ENCODE data around the gene AHR.

Gene AHR

GRCh38 chr7:17328641-17329040 is 30.2 kb downstream of the AHR start:
- no peak for TF ChIP-seq CTCF (IDR thresholded peaks at IDR 0.05; ENCODE audit: insufficient read depth, low read length, poor library complexity, severe bottlenecking)
- DNase-seq (ENCODE audit: extremely low read depth, insufficient read length): no peak
- H3K27me3 ChIP-seq (replicated peaks; ENCODE audit: control insufficient read depth, insufficient read depth, low read length): no peaks in the 10 kb centered on the region
- no peaks in the 10 kb centered on the region for H3K36me3 ChIP-seq (ENCODE audit: control insufficient read depth, insufficient read depth, low read length)
- H3K4me3 ChIP-seq (replicated peaks; ENCODE audit: low read depth, low read length): no peak overlapping the region

GRCh38 chr7:17329440-17329839 is 31.0 kb downstream of the AHR start:
- no peaks in the 10 kb centered on the region for H3K36me3 ChIP-seq (ENCODE audit: control insufficient read depth, insufficient read depth, low read length)
- H3K4me3 ChIP-seq (replicated peaks; ENCODE audit: low read depth, low read length): no peak overlapping the region
- no peak for TF ChIP-seq CTCF (IDR thresholded peaks at IDR 0.05; ENCODE audit: insufficient read depth, low read length, poor library complexity, severe bottlenecking)
- H3K27me3 ChIP-seq (replicated peaks; ENCODE audit: control insufficient read depth, insufficient read depth, low read length): no peaks in the 10 kb centered on the region
- no peak for DNase-seq (ENCODE audit: extremely low read depth, insufficient read length)

GRCh38 chr7:17331891-17332501 is 33.5 kb downstream of the AHR start:
- H3K4me3 ChIP-seq (replicated peaks; ENCODE audit: low read depth, low read length): no peak overlapping the region
- DNase-seq (ENCODE audit: extremely low read depth, insufficient read length): no peak
- H3K27me3 ChIP-seq (replicated peaks; ENCODE audit: control insufficient read depth, insufficient read depth, low read length): no peaks in the 10 kb centered on the region
- no peak for TF ChIP-seq CTCF (IDR thresholded peaks at IDR 0.05; ENCODE audit: insufficient read depth, low read length, poor library complexity, severe bottlenecking)
- no peaks in the 10 kb centered on the region for H3K36me3 ChIP-seq (ENCODE audit: control insufficient read depth, insufficient read depth, low read length)

GRCh38 chr7:17333221-17333620 is 34.8 kb downstream of the AHR start:
- H3K36me3 ChIP-seq (ENCODE audit: control insufficient read depth, insufficient read depth, low read length): no peaks in the 10 kb centered on the region
- no peak for DNase-seq (ENCODE audit: extremely low read depth, insufficient read length)
- no peak overlapping the region for H3K4me3 ChIP-seq (replicated peaks; ENCODE audit: low read depth, low read length)
- no peak for TF ChIP-seq CTCF (IDR thresholded peaks at IDR 0.05; ENCODE audit: insufficient read depth, low read length, poor library complexity, severe bottlenecking)
- H3K27me3 ChIP-seq (replicated peaks; ENCODE audit: control insufficient read depth, insufficient read depth, low read length): no peaks in the 10 kb centered on the region

GRCh38 chr7:17336168-17336567 is 37.7 kb downstream of the AHR start:
- TF ChIP-seq CTCF (IDR thresholded peaks at IDR 0.05; ENCODE audit: insufficient read depth, low read length, poor library complexity, severe bottlenecking): no peak
- Histone ChIP-seq H3K27me3 (replicated peaks; ENCODE audit: control insufficient read depth, insufficient read depth, low read length) (no peaks in the 10 kb centered on the region), H3K36me3 (ENCODE audit: control insufficient read depth, insufficient read depth, low read length) (no peaks in the 10 kb centered on the region), H3K4me3 (replicated peaks; ENCODE audit: low read depth, low read length) (no peak overlapping the region)
- no peak for DNase-seq (ENCODE audit: extremely low read depth, insufficient read length)

GRCh38 chr7:17339139-17339538 is 40.7 kb downstream of the AHR start:
- no peaks in the 10 kb centered on the region for H3K27me3 ChIP-seq (replicated peaks; ENCODE audit: control insufficient read depth, insufficient read depth, low read length)
- no peak for TF ChIP-seq CTCF (IDR thresholded peaks at IDR 0.05; ENCODE audit: insufficient read depth, low read length, poor library complexity, severe bottlenecking)
- H3K36me3 ChIP-seq (ENCODE audit: control insufficient read depth, insufficient read depth, low read length): no peaks in the 10 kb centered on the region
- DNase-seq (ENCODE audit: extremely low read depth, insufficient read length): no peak
- no peak overlapping the region for H3K4me3 ChIP-seq (replicated peaks; ENCODE audit: low read depth, low read length)

All from GM06990 (cell line).